NCI-H226 (cell line): ENCODE data around the gene TEFM.
"Not testable (repeated sequence)": the region's sequence is repeated elsewhere in the genome, so short reads cannot be mapped to it uniquely, and the experiment has no call there.

Source experiments
- DNase-seq: peaks from one replicate; pipeline ENCODE4 v3.0.0-alpha.2; 2015

TEFM gene

GRCh38 chr17:30920683-30921543 lies 14.9 kb upstream of the TEFM start:
- DNase-seq = no peak

DNA sequence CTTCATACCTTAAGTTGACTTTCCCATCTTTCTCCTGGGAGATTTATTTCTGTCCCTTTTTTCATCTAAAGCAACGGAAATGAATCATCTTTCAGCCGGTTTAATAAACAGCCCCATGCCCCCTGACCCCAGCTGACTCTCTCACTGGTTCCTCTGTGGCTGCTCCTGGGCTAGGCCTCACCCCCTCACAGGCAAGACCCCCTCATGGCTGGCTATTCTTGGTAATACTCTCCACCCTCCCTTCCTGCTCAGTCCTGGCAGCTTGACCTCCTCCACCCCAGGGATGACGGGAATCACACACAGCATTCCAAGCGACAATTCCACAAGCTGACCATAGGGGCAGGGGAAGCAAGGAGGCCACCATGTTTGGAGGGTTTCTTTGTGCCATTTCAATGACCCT lies 14.2 kb upstream of the TEFM start:
- DNase-seq = no peak

GRCh38 chr17:30917050-30917449 lies 11.0 kb upstream of the TEFM start:
- DNase-seq = no peak

DNA sequence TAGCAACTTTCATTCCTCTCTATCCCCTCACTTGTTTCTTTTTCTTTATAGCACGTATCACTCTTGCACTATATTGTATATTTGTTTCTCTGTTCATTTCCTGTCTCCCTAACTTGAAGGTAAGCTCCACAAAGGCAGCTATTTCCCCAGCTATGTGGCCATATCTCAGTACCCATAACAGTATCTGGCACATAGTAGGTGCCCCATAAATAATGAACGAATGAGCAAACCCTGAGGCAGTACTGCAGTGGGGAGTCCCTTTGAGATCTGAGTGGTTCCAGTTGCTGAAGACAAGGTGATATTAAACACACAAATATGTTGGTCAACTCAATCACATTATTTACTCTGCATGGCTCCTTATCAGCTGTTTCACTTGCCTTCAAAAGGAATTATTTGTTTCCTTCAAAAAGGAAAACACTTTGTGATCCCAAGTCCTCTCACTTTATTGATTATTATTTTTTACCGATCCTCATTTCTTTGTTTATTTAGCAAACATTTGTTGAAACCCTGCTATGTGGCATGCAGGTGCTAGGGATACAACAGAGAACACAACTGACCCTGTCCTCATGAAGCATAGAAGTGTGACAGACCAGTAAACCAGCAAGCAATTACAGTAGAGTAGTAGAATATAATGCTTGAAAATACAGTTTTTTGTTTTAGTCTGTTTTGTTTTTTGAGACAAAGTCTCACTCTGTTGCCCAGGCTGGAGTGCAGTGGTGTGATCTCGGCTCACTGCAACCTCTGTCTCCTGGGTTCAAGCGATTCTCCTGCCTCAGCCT lies 10.0 kb upstream of the TEFM start:
- DNase-seq = no peak

DNA sequence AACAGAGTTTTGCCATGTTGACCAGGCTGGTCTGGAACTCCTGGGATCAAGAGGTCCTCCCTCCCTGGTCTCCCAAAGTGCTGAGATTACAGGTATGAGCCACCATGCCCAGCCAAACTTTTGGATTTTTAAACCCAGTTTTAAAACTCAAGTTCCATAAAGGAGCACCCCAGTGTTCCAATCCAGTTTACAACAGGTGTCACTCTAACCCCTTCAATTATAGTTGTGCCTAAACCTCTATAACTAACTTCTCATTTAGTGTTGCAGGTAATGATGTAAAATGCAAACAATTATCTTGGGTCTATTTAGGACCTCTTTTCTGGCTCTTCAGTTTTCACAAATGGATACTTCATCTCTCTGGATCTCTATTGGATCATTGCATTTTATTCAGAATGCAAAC lies 7.9 kb upstream of the TEFM start:
- no peak for DNase-seq

DNA sequence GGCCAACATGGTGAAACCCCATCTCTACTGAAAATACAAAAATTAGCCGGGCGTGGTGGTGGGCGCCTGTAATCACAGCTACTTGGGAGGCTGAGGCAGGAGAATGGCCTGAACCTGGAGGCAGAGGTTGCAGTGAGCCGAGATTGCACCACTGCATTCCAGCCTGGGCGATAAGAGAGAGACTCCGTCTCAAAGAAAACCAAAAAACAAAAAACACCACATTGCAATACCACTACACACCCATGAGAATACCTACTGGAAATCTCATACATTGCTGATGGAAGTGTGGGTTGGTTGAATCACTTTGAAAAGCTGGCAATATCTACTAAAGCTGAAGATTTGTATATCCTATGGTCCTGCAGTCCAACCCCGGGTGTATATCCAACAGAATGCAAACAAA lies 4.1 kb upstream of the TEFM start:
- not testable (repeated sequence) for DNase-seq

DNA sequence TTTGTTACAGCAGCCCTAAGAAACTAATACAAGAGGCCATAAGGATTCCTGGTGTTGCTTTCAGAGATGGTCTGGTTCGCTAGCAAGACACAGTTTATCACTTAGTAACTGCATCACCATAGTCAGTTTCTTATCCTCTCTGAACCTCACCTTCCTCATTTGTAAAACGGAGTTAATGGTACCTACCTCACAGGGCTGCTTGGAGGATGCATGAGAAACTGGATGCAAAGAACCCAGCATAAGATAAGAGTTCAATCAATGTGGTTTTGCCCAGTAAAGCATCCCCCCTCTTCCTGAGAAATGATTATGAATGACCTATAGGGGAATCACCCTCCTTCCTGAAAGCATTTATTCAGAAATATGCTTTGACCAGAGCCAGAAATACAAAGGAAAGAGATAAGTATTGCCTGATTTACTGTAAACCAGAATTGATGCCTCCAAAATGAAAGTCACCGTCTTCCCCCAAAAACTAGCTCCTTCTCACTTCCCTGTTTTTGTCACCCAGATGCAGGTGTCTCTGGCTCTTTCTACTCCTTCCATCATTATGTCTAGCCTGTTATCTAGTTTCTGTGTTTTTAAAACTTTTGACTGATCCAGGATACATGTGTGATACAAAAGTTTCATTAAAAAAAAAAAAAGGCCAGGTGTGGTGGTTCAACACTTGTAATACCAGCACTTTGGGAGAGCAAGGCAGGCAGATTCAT lies 2.8 kb upstream of the TEFM start:
- no peak for DNase-seq

DNA sequence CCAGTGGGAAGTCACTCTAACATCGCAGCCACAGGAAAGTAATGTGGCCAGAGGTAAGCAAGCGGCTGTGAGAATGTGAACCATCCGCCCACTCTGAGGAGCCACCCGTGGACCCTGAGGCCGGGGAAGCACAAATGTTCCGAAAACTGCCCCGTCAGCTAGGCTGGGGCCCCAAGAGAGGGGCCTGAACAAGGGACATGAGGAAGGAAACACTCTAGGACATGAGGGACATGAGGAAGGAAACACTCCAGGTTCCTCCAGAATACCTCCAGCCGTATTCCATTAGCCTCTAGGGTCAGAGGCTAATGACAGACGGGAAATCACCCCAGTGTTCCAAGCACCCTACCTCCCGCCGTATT lies 317 bp downstream of the TEFM start:
- no peak for DNase-seq

- no peak for DNase-seq
Measured at GRCh38 chr17:30897311-30897710, 8.7 kb downstream of the TEFM start.

GRCh38 chr17:30894236-30894635 lies 11.8 kb downstream of the TEFM start:
- no peak for DNase-seq

- DNase-seq = no peak
Measured at GRCh38 chr17:30886187-30886586, 19.9 kb downstream of the TEFM start.

- DNase-seq = no peak
Measured at GRCh38 chr17:30869005-30869404, 37.0 kb downstream of the TEFM start.

DNA sequence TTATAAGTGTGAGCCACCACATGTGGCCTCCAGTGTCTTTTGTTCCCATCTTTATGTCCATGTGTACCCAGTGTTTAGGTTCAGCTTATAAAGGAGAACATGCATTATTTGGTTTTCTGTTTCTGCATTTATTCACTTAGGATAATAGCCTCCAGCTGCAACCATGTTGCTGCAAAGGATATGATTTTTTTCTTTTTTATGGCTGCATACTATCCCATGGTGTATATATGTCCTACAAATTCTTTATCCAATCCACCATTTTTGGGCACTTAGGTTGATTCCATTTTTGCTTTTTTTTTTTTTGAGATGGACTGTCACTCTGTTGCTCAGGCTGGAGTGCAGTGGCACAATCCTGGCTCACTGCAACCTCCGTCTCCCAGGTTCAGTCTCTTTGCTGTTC lies 41.4 kb downstream of the TEFM start:
- DNase-seq = no peak

DNA sequence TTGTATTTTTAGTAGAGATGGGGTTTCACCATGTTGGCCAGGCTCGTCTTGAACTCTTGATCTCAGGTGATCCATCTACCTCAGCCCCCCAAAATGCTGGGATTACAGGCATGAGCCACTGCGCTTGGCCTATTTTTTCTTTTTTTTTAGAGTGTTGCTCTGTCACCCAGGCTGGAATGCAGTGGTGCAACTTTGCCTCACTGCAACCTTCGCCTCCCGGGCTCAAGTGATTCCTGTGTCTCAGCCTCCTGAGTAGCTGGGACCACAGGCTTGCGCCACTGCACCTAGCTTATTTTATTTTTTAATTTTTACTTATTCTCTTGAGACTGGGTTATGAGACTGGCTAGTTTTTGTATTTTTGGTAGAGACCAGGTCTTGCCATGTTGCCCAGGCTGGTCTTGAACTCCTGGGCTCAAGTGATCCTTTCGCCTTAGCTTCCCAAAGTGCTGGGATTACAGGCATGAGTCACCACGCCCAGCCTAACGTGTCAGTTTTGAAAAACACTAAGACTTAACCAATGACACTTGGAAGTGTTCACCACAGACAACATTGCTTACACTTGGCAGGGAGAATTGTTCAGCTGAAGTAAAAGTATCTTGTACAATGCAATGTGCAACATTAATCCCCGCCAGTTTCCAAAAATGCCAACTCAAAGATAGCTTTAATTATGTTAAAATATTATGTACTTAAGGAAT lies 47.3 kb downstream of the TEFM start:
- no peak for DNase-seq

DNA sequence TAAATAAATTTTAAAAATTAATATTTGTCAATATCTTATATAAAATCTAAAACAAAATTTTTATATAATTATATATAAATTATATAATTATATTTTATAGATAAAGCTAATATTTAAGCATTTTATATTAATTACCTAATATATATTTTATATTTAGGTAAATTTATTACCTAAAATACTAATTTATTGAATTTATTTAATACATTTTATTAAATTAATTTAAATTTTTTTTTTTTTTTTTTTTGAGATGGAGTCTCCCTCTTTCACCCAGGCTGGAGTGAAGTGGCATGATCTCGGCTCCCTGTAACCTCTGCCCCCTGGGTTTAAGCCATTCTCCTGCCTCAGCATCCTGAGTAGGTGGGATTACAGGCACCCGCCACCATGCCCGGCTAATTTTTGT lies 51.9 kb downstream of the TEFM start:
- no peak for DNase-seq
